Calu3 (cell line): ENCODE data around the gene ANKS1B. TPM values are rescaled to one million over a fixed set of nuclear protein-coding genes. Genes with fewer than 3 reads are reported as not detected.

Source experiments
- BruUV-seq: library from RNA; stranded (reverse); fragments of 400-500 nt; replicated peaks from 2 replicates; lab custom pipeline; 2021; lab: Mats Ljungman, UMichigan
- CTCF ChIA-PET: fragments of 300-600 bp; sonication (Branson Sonifier 250); formaldehyde crosslinking; loops from one replicate; lab custom pipeline; 2022; ENCODE audit warnings: antibody characterized with exemption; lab: Charles Lee
- DNase-seq: peaks from one replicate; pipeline ENCODE4 v3.0.0; 2022
- H3K27ac Mint-ChIP-seq: one replicate; pipeline ENCODE4 v1.8.0; 2022; ENCODE audit warnings: mixed read lengths; ENCODE audit not compliant: unreplicated experiment
- H3K27me3 Mint-ChIP-seq: one replicate; pipeline ENCODE4 v1.8.0; 2022; ENCODE audit warnings: mixed read lengths; ENCODE audit not compliant: unreplicated experiment
- H3K36me3 Mint-ChIP-seq: one replicate; pipeline ENCODE4 v1.8.0; 2022; ENCODE audit warnings: mild to moderate bottlenecking, moderate library complexity, mixed read lengths; ENCODE audit not compliant: insufficient read depth, unreplicated experiment
- H3K4me1 Mint-ChIP-seq: one replicate; pipeline ENCODE4 v1.8.0; 2022; ENCODE audit warnings: mild to moderate bottlenecking, low read depth, mixed read lengths; ENCODE audit not compliant: unreplicated experiment
- H3K4me3 Mint-ChIP-seq: one replicate; pipeline ENCODE4 v1.8.0; 2022; ENCODE audit warnings: mild to moderate bottlenecking, low read depth, moderate library complexity, mixed read lengths; ENCODE audit not compliant: unreplicated experiment
- H3K9me3 Mint-ChIP-seq: one replicate; pipeline ENCODE4 v1.8.0; 2022; ENCODE audit warnings: low read depth, mixed read lengths; ENCODE audit not compliant: unreplicated experiment
- CTCF ChIP-seq: fragments of 200-600 bp; IDR thresholded peaks from one replicate; pipeline ENCODE4 v1.8.0; 2022; ENCODE audit warnings: antibody characterized with exemption; ENCODE audit not compliant: unreplicated experiment
- intact Hi-C: fragments of 100-400 bp; cut with micrococcal nuclease; formaldehyde crosslinking; loops from one replicate; pipeline ENCODE4 v1.10.0; 2022; ENCODE audit not compliant: unreplicated experiment
- total RNA-seq: library from RNA; stranded (reverse); gene quantifications from 2 replicates; pipeline ENCODE4 v1.2.3, GENCODE V29; 2022

ANKS1B gene
- total RNA-seq, 1 experiment from 2014 or later, result 1.7 TPM

GRCh38 chr12:99997806-99998205, 13.1 kb upstream of the ANKS1B start:
- Mint-ChIP-seq H3K4me1 (no peaks in the 10 kb centered on the region), H3K36me3 (no peaks in the 10 kb centered on the region), H3K27me3 (no peaks in the 10 kb centered on the region), H3K4me3 (no peak overlapping the region), H3K27ac (no peak overlapping the region), H3K9me3 (peaks cover 2% of the 10 kb centered on the region)
- DNase-seq, result no peak
- intact Hi-C loops, result no loop called here
- no peak for TF ChIP-seq CTCF
- BruUV-seq, result no TSS peak
- CTCF ChIA-PET, result no interaction called here

- no peak for DNase-seq
- TF ChIP-seq CTCF, result no peak
- Mint-ChIP-seq H3K4me1 (no peaks in the 10 kb centered on the region), H3K27me3 (no peaks in the 10 kb centered on the region), H3K36me3 (no peaks in the 10 kb centered on the region), H3K27ac (no peak overlapping the region), H3K9me3 (peaks cover 2% of the 10 kb centered on the region), H3K4me3 (no peak overlapping the region)
- CTCF ChIA-PET, result no interaction called here
- no TSS peak for BruUV-seq
- intact Hi-C loops, result no loop called here
These were observed 11.4 kb upstream of the ANKS1B start for GRCh38 chr12:99996095-99996494.

- no peak for DNase-seq
- no peak overlapping the region for H3K27ac Mint-ChIP-seq
- TF ChIP-seq CTCF, result no peak
- H3K4me3 Mint-ChIP-seq, result peak overlapping the region; percentile 79
- peaks cover 18% of the 10 kb centered on the region for H3K27me3 Mint-ChIP-seq
- no TSS peak for BruUV-seq
- CTCF ChIA-PET, result no interaction called here
- intact Hi-C loops, result no loop called here
- H3K9me3 Mint-ChIP-seq, result no peaks in the 10 kb centered on the region
- H3K36me3 Mint-ChIP-seq, result peaks cover 17% of the 10 kb centered on the region
- H3K4me1 Mint-ChIP-seq, result peaks cover 8% of the 10 kb centered on the region
These were observed 895 bp upstream of the ANKS1B start for GRCh38 chr12:99985631-99986030.

- Mint-ChIP-seq H3K27me3 (peaks cover 18% of the 10 kb centered on the region), H3K27ac (peak overlapping the region; percentile 50)
These were observed 414 bp upstream of the ANKS1B start for GRCh38 chr12:99985129-99985570.

More at GRCh38 chr12:99985129-99985570, 414 bp upstream of the ANKS1B start:
- H3K4me1 Mint-ChIP-seq, result peaks cover 8% of the 10 kb centered on the region
- intact Hi-C loops, result no loop called here
- CTCF ChIA-PET, result no interaction called here
- H3K4me3 Mint-ChIP-seq, result peak overlapping the region; percentile 79
- H3K9me3 Mint-ChIP-seq, result no peaks in the 10 kb centered on the region
- no peak for DNase-seq
- TF ChIP-seq CTCF, result no peak
- peaks cover 17% of the 10 kb centered on the region for H3K36me3 Mint-ChIP-seq
- no TSS peak for BruUV-seq
